HepG2 (cell line): ENCODE data around the gene CLUH. TPM values are rescaled to one million over a fixed set of nuclear protein-coding genes. Genes with fewer than 3 reads are reported as not detected.

ENCODE experiments used
- ARNT2 ChIP-seq: sonication (generic); formaldehyde crosslinking; IDR thresholded peaks from 2 replicates; pipeline ENCODE4 v1.8.0; 2022; ENCODE audit warnings: mild to moderate bottlenecking, low read depth, missing genetic modification reagents, moderate library complexity
- ATAD3A ChIP-seq: sonication (generic); formaldehyde crosslinking; IDR thresholded peaks from 2 replicates; pipeline ENCODE4 v1.4.0; 2020; ENCODE audit warnings: missing genetic modification reagents
- CBX2 ChIP-seq, 2 experiments: fragments of 200-600 bp in 1 of 2; sonication (generic); formaldehyde crosslinking in 1 of 2; IDR thresholded peaks; 2 replicates each; pipeline versions ENCODE4 v1.7.0 to v1.8.1; 2018 to 2022; ENCODE audit warnings: low read depth in 2 of 2, low read length in 1 of 2, mild to moderate bottlenecking in 1 of 2, missing genetic modification reagents in 1 of 2
- CEBPG ChIP-seq: IDR thresholded peaks from 2 replicates; pipeline ENCODE4 v1.6.1; 2016
- ETV6 ChIP-seq: sonication (generic); formaldehyde crosslinking; conservative IDR thresholded peaks from 2 replicates; pipeline ENCODE4 v1.4.0; 2020; ENCODE audit warnings: missing genetic modification reagents
- GABPB1 ChIP-seq: IDR thresholded peaks from 2 replicates; pipeline ENCODE4 v1.6.1; 2016; ENCODE audit warnings: mild to moderate bottlenecking, missing genetic modification reagents, moderate library complexity, missing compliant biosample characterization
- GTF2F1 ChIP-seq: fragments of 150-350 bp; IDR thresholded peaks from 2 replicates; pipeline ENCODE4 v1.6.1; 2014; ENCODE audit warnings: low read length
- GTF3A ChIP-seq: sonication (generic); formaldehyde crosslinking; conservative IDR thresholded peaks from 2 replicates; pipeline ENCODE4 v1.4.0; 2020; ENCODE audit warnings: mild to moderate bottlenecking, missing genetic modification reagents
- HHEX ChIP-seq: IDR thresholded peaks from 2 replicates; pipeline ENCODE4 v1.6.1; 2016; ENCODE audit warnings: control low read depth
- HNRNPH1 ChIP-seq: fragments of 200-400 bp; formaldehyde crosslinking; optimal IDR thresholded peaks from 2 replicates; pipeline ENCODE3; 2017; ENCODE audit warnings: mild to moderate bottlenecking, low read depth, low read length
- NR2F1 ChIP-seq, 2 experiments: fragments of 450-650 bp in 1 of 2; formaldehyde crosslinking in 1 of 2; IDR thresholded peaks; 2 replicates each; pipeline versions ENCODE4 v1.5.0 to v1.6.1; 2016 to 2020; ENCODE audit warnings: mild to moderate bottlenecking in 1 of 2, missing compliant biosample characterization in 1 of 2, missing genetic modification reagents in 1 of 2, moderate library complexity in 1 of 2
- PPARG ChIP-seq: conservative IDR thresholded peaks from 2 replicates; pipeline ENCODE4 v1.6.1; 2016; ENCODE audit warnings: missing biosample characterization, missing genetic modification reagents
- REPIN1 ChIP-seq: sonication (generic); formaldehyde crosslinking; IDR thresholded peaks from 2 replicates; pipeline ENCODE4 v1.8.0; 2022; ENCODE audit warnings: missing genetic modification reagents, low read depth, mild to moderate bottlenecking, borderline replicate concordance
- RXRA ChIP-seq: sonication (generic); formaldehyde crosslinking; IDR thresholded peaks from 2 replicates; pipeline ENCODE4 v1.5.1; 2020; ENCODE audit warnings: missing genetic modification reagents
- ZFP37 ChIP-seq: sonication (generic); formaldehyde crosslinking; IDR thresholded peaks from 2 replicates; pipeline ENCODE4 v1.4.0; 2020; ENCODE audit warnings: missing genetic modification reagents, borderline replicate concordance
- ZNF160 ChIP-seq: sonication (generic); formaldehyde crosslinking; IDR thresholded peaks from 2 replicates; pipeline ENCODE4 v1.8.0; 2022; ENCODE audit warnings: mild to moderate bottlenecking, inconsistent platforms, missing genetic modification reagents
- ZNF263 ChIP-seq: sonication (generic); formaldehyde crosslinking; IDR thresholded peaks from 2 replicates; pipeline ENCODE4 v1.4.0; 2020; ENCODE audit warnings: missing genetic modification reagents
- ZNF274 ChIP-seq: sonication (generic); formaldehyde crosslinking; IDR thresholded peaks from 2 replicates; pipeline ENCODE4 v1.5.1; 2020; ENCODE audit warnings: mild to moderate bottlenecking, missing genetic modification reagents
- ZNF530 ChIP-seq: sonication (generic); formaldehyde crosslinking; IDR thresholded peaks from 2 replicates; pipeline ENCODE4 v1.5.0; 2020; ENCODE audit warnings: low read depth, mild to moderate bottlenecking, missing genetic modification reagents
- ZNF569 ChIP-seq: sonication (generic); formaldehyde crosslinking; IDR thresholded peaks from 2 replicates; pipeline ENCODE4 v1.5.0; 2020; ENCODE audit warnings: mild to moderate bottlenecking, missing genetic modification reagents, moderate library complexity, borderline replicate concordance
- ZNF672 ChIP-seq: sonication (generic); formaldehyde crosslinking; IDR thresholded peaks from 2 replicates; pipeline ENCODE4 v1.8.1; 2022; ENCODE audit warnings: missing genetic modification reagents
- polyA plus RNA-seq, 8 experiments: library from polyadenylated mRNA; depleted of rRNA in 3 of 8; stranded (reverse) in 7 of 8; unstranded in 1 of 8; fragments of >200 nt; fragmentation: Illumina TruSeq in 4 of 8; extraction: Trizol in 4 of 8; gene quantifications; 2 replicates each; pipeline versions ENCODE4 v1.2.1 to v1.2.3, GENCODE V29; 2011 to 2016; ENCODE audit warnings: low read depth in 4 of 8, missing spikeins in 1 of 8, mixed read lengths in 1 of 8; ENCODE audit not compliant: insufficient read depth in 1 of 8
- total RNA-seq, 5 experiments: library from RNA; depleted of rRNA; stranded (reverse); fragments of >200 nt; fragmentation: Illumina TruSeq; extraction: Trizol; gene quantifications; 2 replicates each; pipeline ENCODE4 v1.2.3, GENCODE V29; 2016; ENCODE audit warnings: low read depth in 1 of 5
- TF ChIP-seq, protein P1 (sequence below): sonication (generic); formaldehyde crosslinking; IDR thresholded peaks from 2 replicates; pipeline ENCODE4 v1.5.1; 2020; ENCODE audit warnings: missing genetic modification reagents, mild to moderate bottlenecking, borderline replicate concordance
- TF ChIP-seq, protein P2 (sequence below): sonication (generic); formaldehyde crosslinking; IDR thresholded peaks from 2 replicates; pipeline ENCODE4 v1.8.0; 2022; ENCODE audit warnings: mild to moderate bottlenecking, missing genetic modification reagents; ENCODE audit not compliant: insufficient replicate concordance
- TF ChIP-seq, protein P3 (sequence below): sonication (generic); formaldehyde crosslinking; IDR thresholded peaks from 2 replicates; pipeline ENCODE4 v1.4.0; 2020; ENCODE audit warnings: mild to moderate bottlenecking, missing genetic modification reagents

Gene CLUH
- total and polyA plus RNA-seq, 2 of the 13 experiments (the other 11 are each of a cell fraction or from before 2014, with no cell fraction given) = 30.9 to 60.5 TPM

DNA sequence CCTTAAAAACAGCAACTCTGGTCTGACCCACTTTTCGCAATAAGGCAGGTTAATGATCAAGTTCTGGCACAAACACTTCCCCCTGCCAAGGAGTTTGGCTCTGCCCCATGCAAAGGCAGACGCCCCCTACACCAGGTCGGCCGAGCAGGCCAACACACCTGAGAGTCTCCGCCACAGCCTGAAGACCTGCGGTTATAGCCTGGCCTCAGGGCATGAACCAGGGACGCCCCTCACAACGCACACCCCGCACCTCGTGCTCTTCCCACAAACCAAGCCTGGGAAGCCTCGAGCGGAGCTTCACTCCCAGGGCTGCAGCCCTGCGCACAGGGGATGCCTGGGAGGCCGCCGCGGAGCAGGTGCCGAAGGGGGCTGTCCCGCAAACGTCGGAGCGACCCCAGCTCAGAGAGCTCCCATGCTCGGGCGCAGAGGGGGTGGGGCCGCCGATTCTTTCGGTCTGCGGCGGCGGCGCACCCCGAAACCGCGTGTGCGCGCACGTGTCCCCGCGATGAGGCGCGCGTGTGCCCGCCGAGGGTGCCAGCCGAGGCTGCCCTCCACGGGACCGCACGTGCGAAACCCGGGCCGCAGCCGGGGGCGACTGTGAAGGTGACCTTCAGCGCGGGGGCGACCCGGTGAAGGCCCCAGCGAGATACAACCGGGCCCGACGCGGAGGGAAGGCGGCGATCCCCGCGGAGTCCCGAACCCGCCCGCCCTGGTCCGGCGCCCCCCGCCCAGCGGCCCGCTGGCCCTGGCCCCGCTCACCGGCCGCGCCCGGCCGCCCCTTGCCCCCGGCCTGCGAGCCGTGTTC lies 559 bp downstream of the CLUH start (continued):
- TF ChIP-seq ARNT2 (CRISPR knock-in tag) = no peak
- no peak for TF ChIP-seq ZFP37 (CRISPR knock-in tag)
- no peak for TF ChIP-seq ZNF569 (CRISPR knock-in tag)
- TF ChIP-seq ZNF672 (CRISPR knock-in tag) = no peak
- no peak for TF ChIP-seq ZNF160 (CRISPR knock-in tag)
- TF ChIP-seq PPARG (CRISPR knock-in tag) = peak; percentile 97
- TF ChIP-seq, protein P1, sequence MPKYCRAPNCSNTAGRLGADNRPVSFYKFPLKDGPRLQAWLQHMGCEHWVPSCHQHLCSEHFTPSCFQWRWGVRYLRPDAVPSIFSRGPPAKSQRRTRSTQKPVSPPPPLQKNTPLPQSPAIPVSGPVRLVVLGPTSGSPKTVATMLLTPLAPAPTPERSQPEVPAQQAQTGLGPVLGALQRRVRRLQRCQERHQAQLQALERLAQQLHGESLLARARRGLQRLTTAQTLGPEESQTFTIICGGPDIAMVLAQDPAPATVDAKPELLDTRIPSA (CRISPR knock-in tag) = peak; percentile 22; the same call in 1 of the 2 replicates
- no peak for TF ChIP-seq ATAD3A (CRISPR knock-in tag)
- TF ChIP-seq, protein P2, sequence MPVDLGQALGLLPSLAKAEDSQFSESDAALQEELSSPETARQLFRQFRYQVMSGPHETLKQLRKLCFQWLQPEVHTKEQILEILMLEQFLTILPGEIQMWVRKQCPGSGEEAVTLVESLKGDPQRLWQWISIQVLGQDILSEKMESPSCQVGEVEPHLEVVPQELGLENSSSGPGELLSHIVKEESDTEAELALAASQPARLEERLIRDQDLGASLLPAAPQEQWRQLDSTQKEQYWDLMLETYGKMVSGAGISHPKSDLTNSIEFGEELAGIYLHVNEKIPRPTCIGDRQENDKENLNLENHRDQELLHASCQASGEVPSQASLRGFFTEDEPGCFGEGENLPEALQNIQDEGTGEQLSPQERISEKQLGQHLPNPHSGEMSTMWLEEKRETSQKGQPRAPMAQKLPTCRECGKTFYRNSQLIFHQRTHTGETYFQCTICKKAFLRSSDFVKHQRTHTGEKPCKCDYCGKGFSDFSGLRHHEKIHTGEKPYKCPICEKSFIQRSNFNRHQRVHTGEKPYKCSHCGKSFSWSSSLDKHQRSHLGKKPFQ (CRISPR knock-in tag) = peak; percentile 27
- TF ChIP-seq ZNF263 = 0 out of 2 replicates have a peak, but pooled peaks have one; percentile 34
- TF ChIP-seq GTF3A (CRISPR knock-in tag) = no peak
- no peak for TF ChIP-seq ETV6 (CRISPR knock-in tag)
- no peak for TF ChIP-seq HHEX (CRISPR knock-in tag)
- TF ChIP-seq RXRA (CRISPR knock-in tag) = peak; percentile 57; the same call in 1 of the 2 replicates
- peak; percentile 59; the same call in 1 of the 2 replicates for TF ChIP-seq REPIN1 (CRISPR knock-in tag)
- TF ChIP-seq ZNF530 (CRISPR knock-in tag) = no peak
- TF ChIP-seq CEBPG = peak; percentile 81
- peak; percentile 71 for TF ChIP-seq ZNF274
- TF ChIP-seq NR2F1 (CRISPR knock-in tag; IDR thresholded peaks at IDR 0.05) = no peak
- TF ChIP-seq GABPB1 (CRISPR knock-in tag) = peak; percentile 33; the same call in 1 of the 2 replicates
- TF ChIP-seq GTF2F1 = no peak
- no peak for TF ChIP-seq CBX2 (IDR thresholded peaks at IDR 0.05; ENCODE audit: low read depth, low read length)
- no peak for TF ChIP-seq CBX2 (CRISPR knock-in tag; IDR thresholded peaks at IDR 0.05; ENCODE audit: low read depth)
- TF ChIP-seq, protein P3, sequence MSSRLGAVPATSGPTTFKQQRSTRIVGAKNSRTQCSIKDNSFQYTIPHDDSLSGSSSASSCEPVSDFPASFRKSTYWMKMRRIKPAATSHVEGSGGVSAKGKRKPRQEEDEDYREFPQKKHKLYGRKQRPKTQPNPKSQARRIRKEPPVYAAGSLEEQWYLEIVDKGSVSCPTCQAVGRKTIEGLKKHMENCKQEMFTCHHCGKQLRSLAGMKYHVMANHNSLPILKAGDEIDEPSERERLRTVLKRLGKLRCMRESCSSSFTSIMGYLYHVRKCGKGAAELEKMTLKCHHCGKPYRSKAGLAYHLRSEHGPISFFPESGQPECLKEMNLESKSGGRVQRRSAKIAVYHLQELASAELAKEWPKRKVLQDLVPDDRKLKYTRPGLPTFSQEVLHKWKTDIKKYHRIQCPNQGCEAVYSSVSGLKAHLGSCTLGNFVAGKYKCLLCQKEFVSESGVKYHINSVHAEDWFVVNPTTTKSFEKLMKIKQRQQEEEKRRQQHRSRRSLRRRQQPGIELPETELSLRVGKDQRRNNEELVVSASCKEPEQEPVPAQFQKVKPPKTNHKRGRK = no peak
- no peak for TF ChIP-seq HNRNPH1
